SHP77 treated with DMSO at 0.1 percent for 48 hours (cell line): ENCODE measurements around the gene ATP1B3.
"Not testable (repeated sequence)": the region's sequence is repeated elsewhere in the genome, so short reads cannot be mapped to it uniquely, and the experiment has no call there.

Experiments used
- DNase-seq: peaks from one replicate; lab custom pipeline; 2025; lab: John Stamatoyannopoulos, UW

ATP1B3 gene

GRCh38 chr3:141876381-141876890, at the start of gene ATP1B3:
Gene ATP1B3, plus strand, starts transcription at chr3:141876643. Its CDS starts 159 bp downstream, at chr3:141876802.
- DNase-seq = no peak

DNA sequence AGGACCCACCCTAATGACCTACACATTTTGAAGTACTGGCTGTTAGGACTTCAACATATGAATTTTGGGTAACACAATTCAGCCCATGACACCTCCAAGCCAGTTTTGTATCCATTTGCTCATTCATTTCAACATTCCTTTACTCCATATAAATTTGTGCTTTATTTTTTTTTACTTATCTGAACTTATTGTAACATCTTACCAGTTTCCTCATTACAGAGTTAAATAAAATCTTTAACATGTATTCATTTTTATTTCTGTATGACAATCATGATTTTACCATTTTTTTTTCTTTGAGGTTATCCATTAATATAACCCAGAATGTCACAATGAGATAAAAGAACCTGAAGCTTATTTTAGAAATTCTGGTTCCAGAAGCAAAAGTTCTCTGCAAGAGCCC, 48.0 kb upstream of the ATP1B3 start:
- DNase-seq = no peak

DNA sequence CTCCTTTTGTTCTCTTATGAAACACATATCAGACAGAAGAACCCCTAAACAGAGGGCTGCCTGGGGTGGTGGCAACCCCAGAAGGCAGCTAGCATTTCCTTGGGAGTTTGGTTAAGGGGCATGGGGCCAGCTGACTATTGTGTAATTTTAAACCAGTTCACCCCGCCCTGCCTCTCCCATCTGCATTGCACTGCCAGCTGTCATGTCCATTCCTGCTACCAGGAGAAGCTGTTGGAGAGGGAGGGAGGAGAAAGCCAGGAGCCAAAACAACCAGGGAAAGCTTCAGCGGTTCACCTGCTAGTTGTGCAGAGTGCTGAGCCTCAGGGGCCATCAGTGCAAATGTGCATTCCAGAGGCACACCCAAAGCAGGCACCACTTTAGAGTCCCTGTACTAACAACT, 47.6 kb upstream of the ATP1B3 start:
- DNase-seq = peak; percentile 10

DNA sequence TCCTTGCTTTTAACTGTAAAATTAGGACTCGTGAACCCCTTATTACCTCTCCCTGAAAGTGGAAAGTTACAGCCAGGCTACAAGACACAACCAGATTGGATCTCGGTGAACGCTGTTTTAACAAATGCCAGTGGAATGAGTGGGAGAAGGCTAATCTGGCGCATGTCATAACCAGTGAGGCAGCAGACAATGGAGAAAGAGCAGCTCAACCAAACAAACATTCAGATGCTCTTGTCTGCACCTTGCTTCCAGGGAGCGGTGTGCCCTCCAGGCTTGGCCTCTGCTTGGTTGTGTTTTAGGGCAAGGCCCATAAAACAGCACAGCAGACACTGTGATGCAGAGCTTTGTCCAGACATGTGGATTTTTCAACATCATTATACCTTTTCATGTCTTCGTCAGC, 45.9 kb upstream of the ATP1B3 start:
- no peak for DNase-seq

- DNase-seq = no peak
These were observed 42.2 kb upstream of the ATP1B3 start for GRCh38 chr3:141834292-141834691.

DNA sequence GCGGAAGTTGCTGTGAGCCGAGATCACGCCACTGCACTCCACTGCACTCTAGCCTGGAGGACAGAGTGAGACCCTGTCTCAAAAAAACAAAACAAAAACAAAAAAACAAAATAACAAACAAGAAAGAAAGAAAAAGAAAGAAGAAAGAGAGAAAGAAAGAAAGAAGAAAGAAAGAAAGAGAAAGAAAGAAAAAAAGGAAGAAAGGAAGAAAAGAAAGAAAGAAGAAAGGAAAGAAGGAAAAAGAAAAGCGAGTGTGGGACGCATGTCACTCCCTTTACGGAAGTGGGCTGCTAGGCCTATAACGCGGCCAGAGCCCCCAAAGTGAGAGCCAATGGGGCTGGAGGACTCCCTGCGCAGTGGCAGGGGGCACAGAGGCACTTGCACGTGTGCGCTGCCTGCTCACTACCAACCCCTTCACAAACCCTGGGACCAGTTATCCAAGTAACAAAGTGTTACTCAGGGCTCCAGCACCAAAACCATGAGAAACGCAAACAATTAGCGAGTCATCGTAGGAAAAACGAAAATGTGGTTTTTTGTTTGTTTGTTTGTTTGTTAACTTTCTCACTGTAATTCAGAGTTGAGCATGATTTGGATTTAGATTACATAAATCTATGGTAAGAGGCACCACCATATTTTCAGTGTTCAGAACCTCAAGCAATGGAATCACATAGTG, 40.8 kb upstream of the ATP1B3 start:
- DNase-seq = no peak

GRCh38 chr3:141839389-141839788, 37.1 kb upstream of the ATP1B3 start:
- DNase-seq = no peak

DNA sequence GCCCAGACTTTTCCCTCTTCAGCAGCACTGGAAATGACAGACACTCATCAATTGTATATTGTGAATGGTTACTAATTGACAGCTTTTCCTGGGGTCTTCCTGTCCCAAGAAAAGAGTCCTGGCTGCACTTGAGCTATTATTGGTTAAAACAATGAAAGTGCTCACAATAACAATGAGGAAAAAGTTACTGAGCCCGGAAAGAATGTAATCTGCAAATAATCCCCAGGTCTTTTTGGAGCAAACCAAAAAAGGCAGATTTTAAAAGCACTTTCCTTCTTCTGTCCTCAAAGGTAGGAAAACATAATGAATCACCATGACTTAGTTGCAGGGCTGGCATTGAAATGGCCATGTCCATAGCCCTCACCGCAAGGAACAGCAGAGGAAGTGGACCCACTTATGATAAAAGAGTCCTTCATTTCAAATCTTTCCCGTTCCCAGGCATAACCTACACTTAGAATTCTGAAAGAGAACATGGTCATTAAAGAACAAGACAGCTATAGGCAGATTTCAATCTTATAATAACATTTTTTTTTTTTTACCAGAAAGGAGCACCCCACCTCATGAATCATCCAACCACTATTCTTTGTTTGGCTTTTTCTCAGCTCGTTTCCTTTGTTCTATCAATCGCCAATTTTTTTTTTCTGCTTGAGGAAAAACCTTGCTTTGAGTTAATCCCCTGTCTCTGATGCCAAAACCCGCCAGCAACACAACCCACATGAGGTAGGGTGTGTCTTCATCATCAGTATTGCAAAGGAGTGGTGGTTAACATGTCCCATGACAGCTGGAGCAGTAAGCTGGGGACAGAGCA, 35.5 kb upstream of the ATP1B3 start:
- no peak for DNase-seq

DNA sequence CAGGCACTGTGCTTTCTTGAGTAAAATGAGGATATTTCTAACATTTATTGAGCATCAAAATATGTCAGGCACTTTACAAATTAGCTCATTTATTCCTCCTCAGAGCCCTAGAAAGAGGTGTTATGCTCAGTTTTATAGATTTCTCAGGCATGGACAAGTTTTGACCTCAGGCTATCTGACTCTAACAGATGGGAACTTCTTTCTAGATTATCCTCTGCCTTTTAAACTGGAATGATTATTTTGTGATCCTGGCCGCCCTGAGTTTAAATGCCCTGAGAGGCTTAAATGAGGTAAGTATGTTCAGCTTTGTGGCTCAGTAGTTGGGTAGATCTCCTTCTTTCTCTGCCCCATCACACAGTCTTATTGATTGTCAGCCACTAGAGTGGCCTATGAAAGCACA, 32.3 kb upstream of the ATP1B3 start:
- no peak for DNase-seq

DNA sequence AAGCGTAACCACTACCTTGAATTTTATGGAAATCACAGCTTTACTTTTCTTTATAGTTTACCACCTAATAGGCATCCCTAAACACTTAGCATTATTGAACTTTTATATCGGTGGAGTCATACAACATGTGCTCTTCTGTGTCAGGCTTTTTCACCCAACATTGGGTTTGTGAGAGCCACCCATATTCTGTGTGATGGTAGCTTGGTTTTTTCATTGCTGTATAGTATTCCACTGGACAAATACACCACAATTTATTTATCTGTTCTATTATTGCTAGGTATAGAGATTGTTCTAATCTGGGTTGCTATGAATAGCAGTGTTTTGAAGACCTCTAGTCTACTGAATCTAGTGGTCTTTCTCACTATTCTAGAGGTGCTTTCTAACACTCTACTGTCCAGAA, 31.6 kb upstream of the ATP1B3 start:
- DNase-seq = no peak

- DNase-seq = no peak
These were observed 30.9 kb upstream of the ATP1B3 start for GRCh38 chr3:141845407-141846049.

DNA sequence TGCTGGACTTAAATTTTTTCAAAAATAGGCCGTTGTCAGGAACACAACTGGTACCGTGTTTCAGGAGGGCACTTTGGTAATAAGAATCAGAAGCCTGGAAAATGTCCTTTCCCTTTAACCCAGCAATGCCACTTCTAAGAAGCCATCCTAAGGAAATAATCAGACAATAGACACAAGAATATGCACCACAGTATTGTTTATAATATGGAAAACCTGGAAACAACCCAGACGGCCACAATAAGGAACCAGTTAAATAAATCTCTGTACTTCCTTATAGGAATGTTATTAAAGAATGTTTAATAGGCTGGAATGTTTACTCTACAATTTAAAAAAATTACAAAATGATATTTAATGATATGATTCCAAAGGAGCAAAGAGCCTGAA, 30.4 kb upstream of the ATP1B3 start:
- DNase-seq = no peak

DNA sequence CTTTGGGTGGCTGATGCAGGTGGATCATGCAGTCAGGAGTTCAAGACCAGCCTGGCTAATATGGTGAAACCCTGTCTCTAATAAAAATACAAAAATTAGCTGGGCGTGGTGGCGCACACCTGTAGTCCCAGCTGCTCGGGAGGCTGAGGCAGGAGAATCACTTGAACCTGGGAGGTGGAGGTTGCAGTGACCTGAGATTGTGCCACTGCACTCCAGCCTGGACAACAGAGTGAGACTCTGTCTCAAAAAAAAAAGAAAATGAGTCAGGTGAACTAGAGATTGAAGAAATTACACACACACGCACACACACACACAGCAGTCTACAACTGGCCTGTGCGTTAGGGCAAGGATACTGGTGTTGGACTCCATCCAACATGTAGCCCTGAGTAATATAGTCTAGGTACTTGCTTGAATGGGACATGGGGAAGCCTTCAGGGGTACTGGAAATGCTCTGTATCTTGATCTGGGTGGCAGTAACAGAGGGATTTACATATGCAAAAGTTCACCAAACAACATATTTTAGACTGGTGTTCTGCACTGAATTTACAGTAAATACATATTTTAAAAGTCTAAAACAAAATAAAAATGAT, 28.2 kb upstream of the ATP1B3 start:
- not testable (repeated sequence) for DNase-seq

- DNase-seq = no peak
These were observed 27.2 kb upstream of the ATP1B3 start for GRCh38 chr3:141849056-141849815.

DNA sequence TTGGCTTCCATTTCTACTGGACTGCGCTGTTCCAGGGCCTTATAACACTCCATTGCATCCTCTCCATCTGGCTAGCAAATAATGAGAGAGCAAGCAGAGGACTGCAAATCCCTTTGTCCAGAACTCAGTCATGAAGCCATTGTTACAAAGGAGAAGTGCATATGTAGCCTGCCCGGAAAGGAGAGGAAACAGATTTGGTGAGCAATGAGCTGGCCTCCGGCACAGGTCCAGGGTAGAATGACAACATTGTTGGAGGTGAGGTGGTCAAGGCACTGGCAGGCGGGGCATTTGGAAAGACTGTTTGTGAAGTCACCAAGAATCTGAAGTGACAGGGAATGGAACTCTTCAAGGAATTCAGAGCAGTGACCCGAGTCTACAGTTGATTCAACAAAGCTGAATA, 25.0 kb upstream of the ATP1B3 start:
- no peak for DNase-seq

GRCh38 chr3:141853081-141853601, 23.3 kb upstream of the ATP1B3 start:
- DNase-seq = no peak

GRCh38 chr3:141853629-141854168, 22.7 kb upstream of the ATP1B3 start:
- no peak for DNase-seq

- DNase-seq = no peak
These were observed 21.8 kb upstream of the ATP1B3 start for GRCh38 chr3:141854599-141854998.

GRCh38 chr3:141858312-141858711, 18.1 kb upstream of the ATP1B3 start:
- DNase-seq = no peak

GRCh38 chr3:141859651-141860050, 16.8 kb upstream of the ATP1B3 start:
- DNase-seq = no peak

GRCh38 chr3:141860086-141860669, 16.3 kb upstream of the ATP1B3 start:
- DNase-seq = no peak
